Activated naive CD4-positive, alpha-beta T cell treated with anti-CD3 and anti-CD28 coated beads, Interleukin-2, amount 50 U/mL, for 16 hours (primary cell): ENCODE results near the gene COMMD3.
"Not testable (repeated sequence)": the region's sequence is repeated elsewhere in the genome, so short reads cannot be mapped to it uniquely, and the experiment has no call there.

ENCODE experiments used
- DNase-seq: peaks from one replicate; pipeline ENCODE4 v3.0.0-alpha.2; 2020

Gene COMMD3

GRCh38 chr10:22340329-22341189 is 24.4 kb downstream of the COMMD3 start:
- peak; percentile 51 for DNase-seq

GRCh38 chr10:22341190-22341925 is 25.2 kb downstream of the COMMD3 start:
- peak; percentile 20 for DNase-seq

- DNase-seq, result no peak
Measured at GRCh38 chr10:22341926-22342196, 25.7 kb downstream of the COMMD3 start.

- no peak for DNase-seq
Measured at GRCh38 chr10:22342421-22342820, 26.2 kb downstream of the COMMD3 start.

DNA sequence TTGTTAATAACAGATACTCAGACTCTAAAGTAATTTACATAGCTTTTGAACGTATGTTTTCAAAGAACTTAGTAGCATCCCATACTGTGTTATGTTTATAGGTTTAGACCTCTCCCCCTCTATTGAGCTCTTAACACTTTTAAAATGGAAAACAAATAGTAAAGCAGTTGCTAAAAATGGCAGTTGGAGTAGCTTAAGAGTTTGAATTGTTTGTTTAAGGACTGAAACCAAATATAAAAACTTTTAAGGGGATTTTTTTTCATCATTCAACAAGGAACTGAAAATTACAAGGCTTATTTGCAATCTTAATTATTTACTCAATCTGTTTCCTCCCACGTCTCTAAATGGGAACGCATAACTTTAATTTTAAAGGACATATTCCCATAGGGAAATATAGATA is 27.5 kb downstream of the COMMD3 start:
- no peak for DNase-seq

GRCh38 chr10:22344249-22344648 is 28.1 kb downstream of the COMMD3 start:
- DNase-seq, result no peak

DNA sequence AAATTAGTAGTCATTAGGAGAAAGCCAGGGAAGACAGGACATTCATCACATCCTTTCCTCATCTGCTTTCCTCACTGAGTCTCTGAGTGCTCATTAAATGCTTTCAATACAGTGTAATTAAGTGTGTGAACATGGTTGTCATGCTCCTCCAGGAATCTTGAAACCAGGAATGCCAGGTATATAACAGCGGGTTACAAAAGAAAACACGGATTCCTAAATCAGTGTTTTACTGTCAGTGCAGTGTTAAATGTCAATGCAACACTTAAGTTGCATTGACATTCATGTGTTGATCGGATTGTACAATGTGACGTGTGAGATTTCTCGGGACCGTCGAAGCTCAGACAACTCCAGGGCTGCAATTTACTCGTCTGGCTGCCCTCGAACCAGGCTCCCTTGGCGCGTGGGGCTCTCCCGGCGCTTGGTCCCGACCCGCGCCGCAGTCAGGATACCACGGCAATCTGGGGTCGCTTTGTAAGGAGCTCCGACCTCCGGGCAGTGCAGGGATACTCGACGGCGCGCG is 28.7 kb downstream of the COMMD3 start:
- no peak for DNase-seq

- DNase-seq, result peak; percentile 21
Measured at GRCh38 chr10:22345301-22346095, 29.3 kb downstream of the COMMD3 start, which contains the start of gene SPAG6. Gene SPAG6 (plus strand): TSS chr10:22345496. CDS start chr10:22345612, 116 bp downstream.

DNA sequence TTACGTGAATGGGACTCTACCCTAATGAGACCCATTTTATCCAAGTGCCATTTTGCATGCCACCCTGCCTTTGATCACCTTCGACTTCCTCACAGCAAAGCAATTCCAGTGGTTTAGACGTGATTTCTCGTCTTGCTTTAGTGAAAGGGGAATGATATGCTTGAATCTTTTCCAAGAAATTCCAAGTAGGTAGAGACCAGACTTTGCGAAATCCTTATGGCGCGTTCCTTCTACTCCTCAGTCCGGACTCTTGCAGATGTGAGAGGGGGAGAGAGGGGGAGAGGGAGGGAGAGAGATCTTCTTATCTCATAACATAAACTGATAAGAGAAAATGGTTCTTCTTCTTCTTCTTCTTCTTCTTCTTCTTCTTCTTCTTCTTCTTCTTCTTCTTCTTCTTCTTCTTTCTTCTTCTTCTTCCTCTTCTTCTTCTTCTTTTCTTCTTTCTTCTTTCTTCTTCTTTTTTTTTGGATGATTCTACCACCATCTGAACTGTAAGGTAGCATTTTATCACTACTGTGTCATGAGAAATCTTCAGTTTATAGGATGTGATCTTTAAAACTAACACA is 30.0 kb downstream of the COMMD3 start:
- no peak for DNase-seq

DNA sequence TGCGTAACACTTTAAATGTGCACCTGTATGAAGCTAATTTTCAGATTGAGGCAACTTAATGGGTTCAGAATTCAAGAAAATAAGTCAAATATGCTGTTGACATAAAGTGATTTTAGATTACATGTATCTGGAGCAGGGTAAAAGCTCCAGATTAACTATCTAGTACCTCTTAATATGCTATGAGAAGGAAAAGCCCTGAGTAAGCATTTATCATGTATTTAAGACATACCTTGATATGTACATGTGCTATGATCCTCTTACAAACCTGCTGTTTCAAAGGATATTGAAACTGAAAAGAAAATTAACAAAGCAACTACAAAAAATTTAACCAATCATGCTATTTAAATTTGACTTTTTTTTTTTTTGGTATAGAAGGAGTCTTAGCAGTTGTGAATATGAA is 33.6 kb downstream of the COMMD3 start:
- no peak for DNase-seq

DNA sequence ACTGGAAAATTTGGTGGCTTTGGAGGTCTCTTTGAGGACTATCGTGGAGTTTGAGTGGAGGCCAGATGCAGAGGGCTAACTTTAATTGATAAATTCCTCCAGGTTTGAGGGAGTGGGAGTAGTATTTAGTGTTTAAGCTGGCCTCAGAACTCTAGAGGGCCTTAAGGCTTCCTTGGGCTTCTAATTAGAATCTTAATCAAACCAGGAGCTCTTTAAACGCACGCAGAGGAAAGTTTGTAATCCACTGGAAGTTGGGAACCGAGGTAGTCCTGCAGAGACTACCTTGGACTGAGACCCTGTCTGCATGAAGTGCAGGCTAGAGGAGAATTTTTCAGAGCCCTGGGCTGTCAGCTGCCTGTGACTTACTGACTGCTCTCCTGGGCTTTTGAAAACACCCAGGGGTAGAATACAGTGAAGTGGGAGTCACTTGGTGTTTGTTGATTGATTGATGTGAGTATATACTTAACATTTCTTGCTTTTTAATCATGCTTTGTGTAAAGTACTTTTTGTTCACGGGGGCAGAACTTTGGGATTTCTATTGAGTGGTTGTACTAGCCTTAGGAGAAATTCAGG is 35.0 kb downstream of the COMMD3 start:
- DNase-seq, result no peak

GRCh38 chr10:22356324-22356873 is 40.2 kb downstream of the COMMD3 start:
- no peak for DNase-seq

DNA sequence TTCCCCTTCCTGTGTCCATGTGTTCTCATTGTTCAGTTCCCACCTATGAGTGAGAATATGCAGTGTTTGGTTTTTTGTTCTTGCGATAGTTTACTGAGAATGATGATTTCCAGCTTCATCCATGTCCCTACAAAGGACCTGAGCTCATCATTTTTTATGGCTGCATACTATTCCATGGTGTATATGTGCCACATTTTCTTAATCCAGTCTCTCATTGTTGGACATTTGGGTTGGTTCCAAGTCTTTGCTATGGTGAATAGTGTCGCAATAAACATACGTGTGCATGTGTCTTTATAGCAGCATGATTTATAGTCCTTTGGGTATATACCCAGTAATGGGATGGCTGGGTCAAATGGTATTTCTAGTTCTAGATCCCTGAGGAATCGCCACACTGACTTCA is 41.6 kb downstream of the COMMD3 start:
- DNase-seq, result not testable (repeated sequence)

- DNase-seq, result no peak
Measured at GRCh38 chr10:22363305-22363704, 47.1 kb downstream of the COMMD3 start.

- DNase-seq, result no peak
Measured at GRCh38 chr10:22364407-22365140, 48.4 kb downstream of the COMMD3 start.

DNA sequence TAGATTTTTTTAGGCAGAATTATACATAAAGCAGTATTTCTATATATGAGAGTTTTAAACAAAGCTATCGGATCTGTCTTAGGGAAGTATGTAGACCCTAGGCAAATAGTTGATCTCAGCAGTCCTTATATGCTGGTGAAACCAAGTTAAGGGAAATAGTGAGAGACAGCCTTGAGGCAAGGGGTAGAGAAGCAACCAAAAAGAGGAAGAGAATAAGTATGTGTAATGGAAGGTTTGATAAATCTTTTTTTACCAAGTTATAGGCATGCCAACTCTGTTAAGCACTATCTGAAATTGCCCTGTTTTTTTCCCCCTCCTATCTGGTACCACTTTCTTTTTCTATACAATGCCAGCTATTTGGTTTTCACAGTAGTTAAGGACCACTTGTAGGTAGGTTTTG is 49.0 kb downstream of the COMMD3 start:
- DNase-seq, result no peak

GRCh38 chr10:22365644-22366434 is 49.7 kb downstream of the COMMD3 start:
- no peak for DNase-seq

DNA sequence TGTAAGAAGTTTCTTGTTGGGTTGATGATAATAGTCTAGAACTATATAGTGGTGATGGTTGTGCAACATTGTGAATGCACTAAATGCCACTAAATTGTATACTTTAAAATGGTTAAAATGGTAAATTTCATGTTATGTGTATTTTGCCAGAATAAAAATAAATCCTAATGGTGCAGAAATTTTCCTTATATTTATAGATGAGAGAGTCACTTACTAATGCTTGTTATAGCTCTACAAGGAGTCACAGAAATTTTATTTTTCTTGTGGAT is 50.2 kb downstream of the COMMD3 start:
- no peak for DNase-seq

GRCh38 chr10:22366771-22367170 is 50.6 kb downstream of the COMMD3 start:
- DNase-seq, result no peak

GRCh38 chr10:22367471-22367870 is 51.3 kb downstream of the COMMD3 start:
- DNase-seq, result no peak

DNA sequence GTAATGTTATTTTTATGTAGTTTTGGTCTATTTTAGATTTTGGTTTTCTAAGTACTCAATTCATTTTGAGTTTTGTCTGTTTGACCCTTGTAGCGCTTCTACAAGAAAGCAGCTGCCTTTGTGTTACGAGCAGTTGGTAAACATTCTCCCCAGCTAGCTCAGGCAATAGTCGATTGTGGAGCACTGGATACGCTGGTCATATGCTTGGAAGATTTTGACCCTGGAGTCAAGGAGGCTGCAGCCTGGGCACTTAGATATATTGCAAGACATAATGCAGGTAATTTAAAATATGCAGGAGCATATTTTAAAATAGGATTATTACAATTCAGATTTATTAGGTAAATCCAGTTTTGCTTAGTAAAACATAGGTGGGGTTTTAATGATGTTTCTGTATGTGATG is 52.2 kb downstream of the COMMD3 start:
- DNase-seq, result no peak
